GM23338 (cell line): ENCODE measurements around the gene AXL. TPM values are rescaled to one million over a fixed set of nuclear protein-coding genes. Genes with fewer than 3 reads are reported as not detected.

Experiments
- ATAC-seq: fragments of 200-7000 bp; cut with Tn5 transposase; 3 replicates; pipeline ENCODE4 v1.9.1; 2020
- DNase-seq: peaks from one replicate; pipeline ENCODE4 v3.0.0-alpha.2; 2015; ENCODE audit warnings: low spot score
- H2AFZ ChIP-seq: fragments of 200-600 bp; sonication (generic); 2 replicates; pipeline ENCODE4 v1.8.0; 2016; ENCODE audit warnings: antibody characterized with exemption, mild to moderate bottlenecking, moderate library complexity
- H3F3A ChIP-seq: fragments of 200-600 bp; sonication (generic); replicated peaks from 2 replicates; pipeline ENCODE4 v1.8.0; 2017; ENCODE audit warnings: antibody characterized with exemption, mixed run types, low read depth
- H3K27ac ChIP-seq: fragments of 200-600 bp; sonication (generic); 2 replicates; pipeline ENCODE4 v1.6.1; 2016; ENCODE audit warnings: low read depth
- H3K27me3 ChIP-seq: fragments of 200-600 bp; sonication (generic); 2 replicates; pipeline ENCODE4 v1.8.0; 2016; ENCODE audit warnings: mild to moderate bottlenecking, mixed run types, moderate library complexity; ENCODE audit not compliant: insufficient read depth
- H3K36me3 ChIP-seq: fragments of 200-600 bp; sonication (generic); 2 replicates; pipeline ENCODE4 v1.8.0; 2016; ENCODE audit warnings: mild to moderate bottlenecking; ENCODE audit not compliant: insufficient read depth
- H3K4me1 ChIP-seq: fragments of 200-600 bp; sonication (generic); 2 replicates; pipeline ENCODE4 v1.8.0; 2016; ENCODE audit warnings: mild to moderate bottlenecking, moderate library complexity; ENCODE audit not compliant: insufficient read depth
- H3K4me2 ChIP-seq: fragments of 200-600 bp; sonication (generic); 2 replicates; pipeline ENCODE4 v1.7.1; 2017; ENCODE audit warnings: mixed run types
- H3K4me3 ChIP-seq: fragments of 200-600 bp; sonication (generic); 2 replicates; pipeline ENCODE4 v1.6.1; 2016; ENCODE audit warnings: mixed run types
- H3K79me2 ChIP-seq: fragments of 200-600 bp; sonication (generic); replicated peaks from 2 replicates; pipeline ENCODE4 v1.8.0; 2017; ENCODE audit warnings: mild to moderate bottlenecking; ENCODE audit not compliant: insufficient read depth
- H3K9me2 ChIP-seq: fragments of 200-600 bp; sonication (generic); 2 replicates; pipeline ENCODE4 v1.8.0; 2017; ENCODE audit not compliant: insufficient read depth
- H4K20me1 ChIP-seq: fragments of 200-600 bp; sonication (generic); replicated peaks from 2 replicates; pipeline ENCODE4 v1.8.0; 2017; ENCODE audit warnings: mild to moderate bottlenecking; ENCODE audit not compliant: insufficient read depth
- H3K27ac Mint-ChIP-seq: 2 replicates; pipeline ENCODE4 v1.8.0; 2020; ENCODE audit warnings: inconsistent platforms, mild to moderate bottlenecking, moderate library complexity, mixed read lengths
- H3K27me3 Mint-ChIP-seq: 3 replicates; pipeline ENCODE4 v1.8.0; 2022; ENCODE audit warnings: low read depth, mild to moderate bottlenecking, moderate library complexity, mixed read lengths, inconsistent platforms; ENCODE audit not compliant: insufficient read depth, poor library complexity
- H3K36me3 Mint-ChIP-seq: 3 replicates; pipeline ENCODE4 v1.8.0; 2021; ENCODE audit warnings: low read depth, mild to moderate bottlenecking, inconsistent platforms, moderate library complexity, mixed read lengths
- H3K4me1 Mint-ChIP-seq: 3 replicates; pipeline ENCODE4 v1.8.0; 2020; ENCODE audit warnings: mild to moderate bottlenecking, inconsistent platforms, mixed read lengths
- H3K4me3 Mint-ChIP-seq: 3 replicates; pipeline ENCODE4 v1.8.0; 2021; ENCODE audit warnings: moderate library complexity, mild to moderate bottlenecking, inconsistent platforms, mixed read lengths
- H3K9me3 Mint-ChIP-seq: 3 replicates; pipeline ENCODE4 v1.8.0; 2020; ENCODE audit warnings: moderate library complexity, mild to moderate bottlenecking, inconsistent platforms, mixed read lengths
- CREB1 ChIP-seq: fragments of 250-450 bp; sonication (Bioruptor Pico); IDR thresholded peaks from 2 replicates; pipeline ENCODE4 v1.5.0; 2020; ENCODE audit warnings: low read depth, mild to moderate bottlenecking, moderate library complexity
- EZH2 ChIP-seq: fragments of 200-600 bp; sonication (generic); IDR thresholded peaks from one replicate; pipeline ENCODE4 v1.8.0; 2017; ENCODE audit warnings: antibody characterized with exemption, mild to moderate bottlenecking, low read depth; ENCODE audit not compliant: unreplicated experiment
- JUNB ChIP-seq: IDR thresholded peaks from one replicate; pipeline ENCODE4 v1.6.1; 2016; ENCODE audit warnings: antibody characterized with exemption; ENCODE audit not compliant: unreplicated experiment
- NANOG ChIP-seq: IDR thresholded peaks from 2 replicates; pipeline ENCODE4 v1.6.1; 2016; ENCODE audit warnings: antibody characterized with exemption, borderline replicate concordance
- ZNF114 ChIP-seq: fragments of 250-450 bp; sonication (Bioruptor Pico); IDR thresholded peaks from 2 replicates; pipeline ENCODE4 v1.5.0; 2020; ENCODE audit warnings: mild to moderate bottlenecking, moderate library complexity
- ZNF331 ChIP-seq: fragments of 250-450 bp; sonication (Bioruptor Pico); IDR thresholded peaks from 2 replicates; pipeline ENCODE4 v1.5.0; 2020; ENCODE audit warnings: low read depth, mild to moderate bottlenecking, moderate library complexity
- polyA plus RNA-seq: library from polyadenylated mRNA; unstranded; fragments of >200 nt; fragmentation: Nextera tagmentation; extraction: Ambion mirVana; gene quantifications from 2 replicates; pipeline ENCODE4 v1.2.1, GENCODE V29; 2016
- total RNA-seq: library from RNA; depleted of rRNA; stranded (reverse); fragments of >200 nt; shearing (Covaris generic); gene quantifications from 2 replicates; pipeline ENCODE4 v1.2.3, GENCODE V29; 2014
- TF ChIP-seq, protein P1 (sequence below): fragments of 250-450 bp; sonication (Bioruptor Pico); IDR thresholded peaks from 2 replicates; pipeline ENCODE4 v1.5.0; 2020; ENCODE audit warnings: mild to moderate bottlenecking, moderate library complexity
- TF ChIP-seq, protein P2 (sequence below): IDR thresholded peaks from 2 replicates; pipeline ENCODE4 v1.6.1; 2016; ENCODE audit warnings: antibody characterized with exemption
- TF ChIP-seq, protein P3 (sequence below): IDR thresholded peaks from one replicate; pipeline ENCODE4 v1.6.1; 2018; ENCODE audit warnings: antibody characterized with exemption; ENCODE audit not compliant: unreplicated experiment

The AXL gene
- total and polyA plus RNA-seq, 2 experiments from 2014 or later, result 9.0 to 28.4 TPM

GRCh38 chr19:41232686-41233085, 13.7 kb downstream of the AXL start:
- Histone ChIP-seq H3K27me3 (no peaks in the 10 kb centered on the region), H3K36me3 (no peaks in the 10 kb centered on the region; the same call in 1 of the 2 replicates), H3K4me3 (no peak overlapping the region), H3F3A (peaks cover 6% of the 10 kb centered on the region; the same call in 1 of the 2 replicates), H4K20me1 (no peaks in the 10 kb centered on the region), H3K9me2 (no peaks in the 10 kb centered on the region), H3K4me2 (no peak overlapping the region), H3K4me1 (no peaks in the 10 kb centered on the region), H3K79me2 (no peaks in the 10 kb centered on the region), H2AFZ (no peak overlapping the region), H3K27ac (no peak overlapping the region)
- Mint-ChIP-seq H3K36me3 (no peaks in the 10 kb centered on the region), H3K27me3 (peaks cover 3% of the 10 kb centered on the region), H3K4me1 (no peaks in the 10 kb centered on the region), H3K9me3 (no peaks in the 10 kb centered on the region), H3K4me3 (no peak overlapping the region), H3K27ac (no peak overlapping the region)
- no peak for DNase-seq
- no peak for ATAC-seq
- TF ChIP-seq CREB1 (CRISPR knock-in tag), result no peak
- no peak for TF ChIP-seq NANOG
- TF ChIP-seq JUNB, result no peak
- no peak for TF ChIP-seq EZH2
- TF ChIP-seq, protein P1, sequence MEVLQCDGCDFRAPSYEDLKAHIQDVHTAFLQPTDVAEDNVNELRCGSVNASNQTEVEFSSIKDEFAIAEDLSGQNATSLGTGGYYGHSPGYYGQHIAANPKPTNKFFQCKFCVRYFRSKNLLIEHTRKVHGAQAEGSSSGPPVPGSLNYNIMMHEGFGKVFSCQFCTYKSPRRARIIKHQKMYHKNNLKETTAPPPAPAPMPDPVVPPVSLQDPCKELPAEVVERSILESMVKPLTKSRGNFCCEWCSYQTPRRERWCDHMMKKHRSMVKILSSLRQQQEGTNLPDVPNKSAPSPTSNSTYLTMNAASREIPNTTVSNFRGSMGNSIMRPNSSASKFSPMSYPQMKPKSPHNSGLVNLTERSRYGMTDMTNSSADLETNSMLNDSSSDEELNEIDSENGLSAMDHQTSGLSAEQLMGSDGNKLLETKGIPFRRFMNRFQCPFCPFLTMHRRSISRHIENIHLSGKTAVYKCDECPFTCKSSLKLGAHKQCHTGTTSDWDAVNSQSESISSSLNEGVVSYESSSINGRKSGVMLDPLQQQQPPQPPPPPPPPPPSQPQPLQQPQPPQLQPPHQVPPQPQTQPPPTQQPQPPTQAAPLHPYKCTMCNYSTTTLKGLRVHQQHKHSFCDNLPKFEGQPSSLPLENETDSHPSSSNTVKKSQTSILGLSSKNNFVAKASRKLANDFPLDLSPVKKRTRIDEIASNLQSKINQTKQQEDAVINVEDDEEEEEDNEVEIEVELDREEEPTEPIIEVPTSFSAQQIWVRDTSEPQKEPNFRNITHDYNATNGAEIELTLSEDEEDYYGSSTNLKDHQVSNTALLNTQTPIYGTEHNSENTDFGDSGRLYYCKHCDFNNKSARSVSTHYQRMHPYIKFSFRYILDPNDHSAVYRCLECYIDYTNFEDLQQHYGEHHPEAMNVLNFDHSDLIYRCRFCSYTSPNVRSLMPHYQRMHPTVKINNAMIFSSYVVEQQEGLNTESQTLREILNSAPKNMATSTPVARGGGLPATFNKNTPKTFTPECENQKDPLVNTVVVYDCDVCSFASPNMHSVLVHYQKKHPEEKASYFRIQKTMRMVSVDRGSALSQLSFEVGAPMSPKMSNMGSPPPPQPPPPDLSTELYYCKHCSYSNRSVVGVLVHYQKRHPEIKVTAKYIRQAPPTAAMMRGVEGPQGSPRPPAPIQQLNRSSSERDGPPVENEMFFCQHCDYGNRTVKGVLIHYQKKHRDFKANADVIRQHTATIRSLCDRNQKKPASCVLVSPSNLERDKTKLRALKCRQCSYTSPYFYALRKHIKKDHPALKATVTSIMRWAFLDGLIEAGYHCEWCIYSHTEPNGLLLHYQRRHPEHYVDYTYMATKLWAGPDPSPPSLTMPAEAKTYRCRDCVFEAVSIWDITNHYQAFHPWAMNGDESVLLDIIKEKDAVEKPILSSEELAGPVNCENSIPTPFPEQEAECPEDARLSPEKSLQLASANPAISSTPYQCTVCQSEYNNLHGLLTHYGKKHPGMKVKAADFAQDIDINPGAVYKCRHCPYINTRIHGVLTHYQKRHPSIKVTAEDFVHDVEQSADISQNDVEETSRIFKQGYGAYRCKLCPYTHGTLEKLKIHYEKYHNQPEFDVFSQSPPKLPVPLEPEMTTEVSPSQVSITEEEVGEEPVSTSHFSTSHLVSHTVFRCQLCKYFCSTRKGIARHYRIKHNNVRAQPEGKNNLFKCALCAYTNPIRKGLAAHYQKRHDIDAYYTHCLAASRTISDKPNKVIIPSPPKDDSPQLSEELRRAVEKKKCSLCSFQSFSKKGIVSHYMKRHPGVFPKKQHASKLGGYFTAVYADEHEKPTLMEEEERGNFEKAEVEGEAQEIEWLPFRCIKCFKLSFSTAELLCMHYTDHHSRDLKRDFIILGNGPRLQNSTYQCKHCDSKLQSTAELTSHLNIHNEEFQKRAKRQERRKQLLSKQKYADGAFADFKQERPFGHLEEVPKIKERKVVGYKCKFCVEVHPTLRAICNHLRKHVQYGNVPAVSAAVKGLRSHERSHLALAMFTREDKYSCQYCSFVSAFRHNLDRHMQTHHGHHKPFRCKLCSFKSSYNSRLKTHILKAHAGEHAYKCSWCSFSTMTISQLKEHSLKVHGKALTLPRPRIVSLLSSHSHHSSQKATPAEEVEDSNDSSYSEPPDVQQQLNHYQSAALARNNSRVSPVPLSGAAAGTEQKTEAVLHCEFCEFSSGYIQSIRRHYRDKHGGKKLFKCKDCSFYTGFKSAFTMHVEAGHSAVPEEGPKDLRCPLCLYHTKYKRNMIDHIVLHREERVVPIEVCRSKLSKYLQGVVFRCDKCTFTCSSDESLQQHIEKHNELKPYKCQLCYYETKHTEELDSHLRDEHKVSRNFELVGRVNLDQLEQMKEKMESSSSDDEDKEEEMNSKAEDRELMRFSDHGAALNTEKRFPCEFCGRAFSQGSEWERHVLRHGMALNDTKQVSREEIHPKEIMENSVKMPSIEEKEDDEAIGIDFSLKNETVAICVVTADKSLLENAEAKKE (CRISPR knock-in tag), result no peak
- no peak for TF ChIP-seq ZNF114 (CRISPR knock-in tag)
- TF ChIP-seq ZNF331 (CRISPR knock-in tag), result no peak
- TF ChIP-seq, protein P2, sequence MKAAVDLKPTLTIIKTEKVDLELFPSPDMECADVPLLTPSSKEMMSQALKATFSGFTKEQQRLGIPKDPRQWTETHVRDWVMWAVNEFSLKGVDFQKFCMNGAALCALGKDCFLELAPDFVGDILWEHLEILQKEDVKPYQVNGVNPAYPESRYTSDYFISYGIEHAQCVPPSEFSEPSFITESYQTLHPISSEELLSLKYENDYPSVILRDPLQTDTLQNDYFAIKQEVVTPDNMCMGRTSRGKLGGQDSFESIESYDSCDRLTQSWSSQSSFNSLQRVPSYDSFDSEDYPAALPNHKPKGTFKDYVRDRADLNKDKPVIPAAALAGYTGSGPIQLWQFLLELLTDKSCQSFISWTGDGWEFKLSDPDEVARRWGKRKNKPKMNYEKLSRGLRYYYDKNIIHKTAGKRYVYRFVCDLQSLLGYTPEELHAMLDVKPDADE, result no peak
- TF ChIP-seq, protein P3, sequence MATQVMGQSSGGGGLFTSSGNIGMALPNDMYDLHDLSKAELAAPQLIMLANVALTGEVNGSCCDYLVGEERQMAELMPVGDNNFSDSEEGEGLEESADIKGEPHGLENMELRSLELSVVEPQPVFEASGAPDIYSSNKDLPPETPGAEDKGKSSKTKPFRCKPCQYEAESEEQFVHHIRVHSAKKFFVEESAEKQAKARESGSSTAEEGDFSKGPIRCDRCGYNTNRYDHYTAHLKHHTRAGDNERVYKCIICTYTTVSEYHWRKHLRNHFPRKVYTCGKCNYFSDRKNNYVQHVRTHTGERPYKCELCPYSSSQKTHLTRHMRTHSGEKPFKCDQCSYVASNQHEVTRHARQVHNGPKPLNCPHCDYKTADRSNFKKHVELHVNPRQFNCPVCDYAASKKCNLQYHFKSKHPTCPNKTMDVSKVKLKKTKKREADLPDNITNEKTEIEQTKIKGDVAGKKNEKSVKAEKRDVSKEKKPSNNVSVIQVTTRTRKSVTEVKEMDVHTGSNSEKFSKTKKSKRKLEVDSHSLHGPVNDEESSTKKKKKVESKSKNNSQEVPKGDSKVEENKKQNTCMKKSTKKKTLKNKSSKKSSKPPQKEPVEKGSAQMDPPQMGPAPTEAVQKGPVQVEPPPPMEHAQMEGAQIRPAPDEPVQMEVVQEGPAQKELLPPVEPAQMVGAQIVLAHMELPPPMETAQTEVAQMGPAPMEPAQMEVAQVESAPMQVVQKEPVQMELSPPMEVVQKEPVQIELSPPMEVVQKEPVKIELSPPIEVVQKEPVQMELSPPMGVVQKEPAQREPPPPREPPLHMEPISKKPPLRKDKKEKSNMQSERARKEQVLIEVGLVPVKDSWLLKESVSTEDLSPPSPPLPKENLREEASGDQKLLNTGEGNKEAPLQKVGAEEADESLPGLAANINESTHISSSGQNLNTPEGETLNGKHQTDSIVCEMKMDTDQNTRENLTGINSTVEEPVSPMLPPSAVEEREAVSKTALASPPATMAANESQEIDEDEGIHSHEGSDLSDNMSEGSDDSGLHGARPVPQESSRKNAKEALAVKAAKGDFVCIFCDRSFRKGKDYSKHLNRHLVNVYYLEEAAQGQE, result no peak
